HepG2 (cell line): ENCODE data around the gene NAT10. TPM values are rescaled to one million over a fixed set of nuclear protein-coding genes. Genes with fewer than 3 reads are reported as not detected.

Experiments used
- EED ChIP-seq: sonication (generic); formaldehyde crosslinking; IDR thresholded peaks from 2 replicates; pipeline ENCODE4 v1.5.0; 2020; ENCODE audit warnings: mild to moderate bottlenecking, missing genetic modification reagents
- FOSL2 ChIP-seq: sonication (generic); formaldehyde crosslinking; IDR thresholded peaks from 2 replicates; pipeline ENCODE4 v1.4.0; 2020; ENCODE audit warnings: missing genetic modification reagents
- GATA4 ChIP-seq: sonication (generic); IDR thresholded peaks from 2 replicates; pipeline ENCODE4 v1.6.1; 2016; ENCODE audit warnings: antibody characterized with exemption, low read depth, borderline replicate concordance
- GRHL1 ChIP-seq: sonication (generic); formaldehyde crosslinking; conservative IDR thresholded peaks from 2 replicates; pipeline ENCODE4 v1.8.0; 2022; ENCODE audit warnings: missing genetic modification reagents
- HOXA7 ChIP-seq: sonication (generic); formaldehyde crosslinking; IDR thresholded peaks from 2 replicates; pipeline ENCODE4 v1.8.1; 2022; ENCODE audit warnings: mild to moderate bottlenecking, missing genetic modification reagents, moderate library complexity
- ISX ChIP-seq: sonication (generic); formaldehyde crosslinking; conservative IDR thresholded peaks from 2 replicates; pipeline ENCODE4 v1.5.0; 2020; ENCODE audit warnings: missing genetic modification reagents
- JUND ChIP-seq: sonication (generic); formaldehyde crosslinking; IDR thresholded peaks from 2 replicates; pipeline ENCODE4 v1.8.0; 2022; ENCODE audit warnings: mild to moderate bottlenecking, missing genetic modification reagents
- MATR3 ChIP-seq: sonication (generic); formaldehyde crosslinking; IDR thresholded peaks from 2 replicates; pipeline ENCODE4 v1.4.0; 2020; ENCODE audit warnings: missing genetic modification reagents
- MBNL3 ChIP-seq: fragments of 250-450 bp; sonication (Bioruptor Pico); conservative IDR thresholded peaks from 2 replicates; pipeline ENCODE4 v1.8.0; 2022; ENCODE audit warnings: mild to moderate bottlenecking, inconsistent platforms
- MED13 ChIP-seq: sonication (generic); formaldehyde crosslinking; IDR thresholded peaks from 2 replicates; pipeline ENCODE4 v1.5.0; 2020; ENCODE audit warnings: missing genetic modification reagents
- NFYB ChIP-seq: sonication (generic); formaldehyde crosslinking; IDR thresholded peaks from 2 replicates; pipeline ENCODE4 v1.4.0; 2020; ENCODE audit warnings: missing genetic modification reagents
- POLR2AphosphoS5 ChIP-seq: IDR thresholded peaks from 2 replicates; pipeline ENCODE4 v1.6.1; 2012; ENCODE audit warnings: low read depth, low read length
- RARA ChIP-seq: IDR thresholded peaks from 2 replicates; pipeline ENCODE4 v1.6.1; 2016; ENCODE audit warnings: missing genetic modification reagents, missing compliant biosample characterization
- REST ChIP-seq, 2 experiments: IDR thresholded peaks; 2 replicates each; pipeline ENCODE4 v1.6.1; 2011 to 2012; ENCODE audit warnings: low read length in 2 of 2, borderline replicate concordance in 1 of 2, low read depth in 1 of 2, mild to moderate bottlenecking in 1 of 2, moderate library complexity in 1 of 2
- SMAD3 ChIP-seq: sonication (generic); formaldehyde crosslinking; IDR thresholded peaks from 2 replicates; pipeline ENCODE4 v1.4.0; 2020; ENCODE audit warnings: missing genetic modification reagents
- TCF12 ChIP-seq, 2 experiments: fragments of 450-650 bp in 1 of 2; sonication (generic) in 1 of 2; formaldehyde crosslinking in 1 of 2; IDR thresholded peaks; 2 replicates each; pipeline versions ENCODE4 v1.6.1 to v1.8.0; 2017 to 2022; ENCODE audit warnings: antibody characterized with exemption in 1 of 2, mild to moderate bottlenecking in 1 of 2, missing genetic modification reagents in 1 of 2, moderate library complexity in 1 of 2
- ZBTB49 ChIP-seq: sonication (generic); formaldehyde crosslinking; IDR thresholded peaks from 2 replicates; pipeline ENCODE4 v1.4.0; 2020; ENCODE audit warnings: missing genetic modification reagents, borderline replicate concordance
- ZFP36L1 ChIP-seq: sonication (generic); formaldehyde crosslinking; IDR thresholded peaks from 2 replicates; pipeline ENCODE4 v1.8.0; 2022; ENCODE audit warnings: mild to moderate bottlenecking, missing genetic modification reagents, moderate library complexity
- ZKSCAN1 ChIP-seq: fragments of 150-350 bp; IDR thresholded peaks from 2 replicates; pipeline ENCODE4 v1.6.1; 2014; ENCODE audit warnings: low read length
- ZKSCAN8 ChIP-seq: IDR thresholded peaks from 2 replicates; pipeline ENCODE4 v1.6.1; 2016; ENCODE audit warnings: borderline replicate concordance, missing genetic modification reagents, missing compliant biosample characterization
- ZMAT5 ChIP-seq: sonication (generic); formaldehyde crosslinking; IDR thresholded peaks from 2 replicates; pipeline ENCODE4 v1.5.0; 2020; ENCODE audit warnings: mild to moderate bottlenecking, low read depth, missing genetic modification reagents, borderline replicate concordance
- ZNF691 ChIP-seq: sonication (generic); formaldehyde crosslinking; IDR thresholded peaks from 2 replicates; pipeline ENCODE4 v1.4.0; 2020; ENCODE audit warnings: missing genetic modification reagents, low read depth, mild to moderate bottlenecking, borderline replicate concordance
- polyA plus RNA-seq, 8 experiments: library from polyadenylated mRNA; depleted of rRNA in 3 of 8; stranded (reverse) in 7 of 8; unstranded in 1 of 8; fragments of >200 nt; fragmentation: Illumina TruSeq in 4 of 8; extraction: Trizol in 4 of 8; gene quantifications; 2 replicates each; pipeline versions ENCODE4 v1.2.1 to v1.2.3, GENCODE V29; 2011 to 2016; ENCODE audit warnings: low read depth in 4 of 8, missing spikeins in 1 of 8, mixed read lengths in 1 of 8; ENCODE audit not compliant: insufficient read depth in 1 of 8
- total RNA-seq, 5 experiments: library from RNA; depleted of rRNA; stranded (reverse); fragments of >200 nt; fragmentation: Illumina TruSeq; extraction: Trizol; gene quantifications; 2 replicates each; pipeline ENCODE4 v1.2.3, GENCODE V29; 2016; ENCODE audit warnings: low read depth in 1 of 5

The NAT10 gene
- total and polyA plus RNA-seq, 2 of the 13 experiments (the other 11 are each of a cell fraction or from before 2014, with no cell fraction given): 33.9 to 51.9 TPM

DNA sequence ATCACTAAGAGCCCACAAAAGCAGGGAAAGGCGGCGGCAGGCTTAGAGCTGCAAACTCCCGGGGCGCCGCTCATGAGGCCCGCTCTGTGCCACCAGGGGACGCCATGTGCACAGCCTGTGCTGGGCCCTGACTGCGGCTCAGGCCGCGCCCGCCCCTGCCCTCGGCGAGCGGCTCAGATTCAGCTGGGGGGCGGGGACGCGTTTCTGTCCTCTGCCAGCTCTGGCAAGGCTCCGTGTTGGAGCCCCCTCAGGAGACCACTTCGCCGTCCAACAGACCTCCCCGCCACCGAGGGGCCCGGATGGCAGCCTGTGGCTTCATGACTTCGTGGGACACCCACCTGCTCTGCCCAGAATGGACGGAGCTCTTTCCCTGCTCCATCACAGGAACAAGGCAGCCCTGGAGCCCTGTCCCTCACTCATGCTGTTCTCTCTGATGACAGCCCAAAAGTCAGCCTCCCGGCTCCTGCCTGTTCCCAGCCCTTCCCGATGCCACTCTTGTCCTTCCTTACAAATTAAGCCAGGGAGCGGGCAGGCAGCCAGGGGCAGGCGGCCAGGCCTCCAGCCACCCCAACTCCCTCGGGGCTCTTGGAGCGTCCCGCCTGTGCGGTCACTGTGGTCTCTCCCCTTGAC lies 69.1 kb downstream of the NAT10 start (continued):
- TF ChIP-seq RARA (CRISPR knock-in tag) (peak; percentile 30; the same call in 1 of the 2 replicates), TCF12 (IDR thresholded peaks at IDR 0.05) (no peak), TCF12 (CRISPR knock-in tag; IDR thresholded peaks at IDR 0.05) (no peak), MATR3 (CRISPR knock-in tag) (no peak), REST (IDR thresholded peaks at IDR 0.05; ENCODE audit: borderline replicate concordance in 1 of 2, low read depth in 1 of 2, low read length in 2 of 2) (no peak), ISX (no peak), NFYB (CRISPR knock-in tag) (no peak), EED (CRISPR knock-in tag) (no peak), SMAD3 (CRISPR knock-in tag) (peak; percentile 94), HOXA7 (no peak), ZMAT5 (no peak), ZBTB49 (no peak), GRHL1 (CRISPR knock-in tag) (no peak), FOSL2 (CRISPR knock-in tag) (peak; percentile 50), GATA4 (no peak), MBNL3 (no peak), ZKSCAN8 (CRISPR knock-in tag) (peak; percentile 47; the same call in 1 of the 2 replicates), JUND (peak; percentile 54; the same call in 1 of the 2 replicates), POLR2AphosphoS5 (no peak), ZKSCAN1 (no peak), ZNF691 (CRISPR knock-in tag) (peak; percentile 68; the same call in 1 of the 2 replicates), MED13 (no peak), ZFP36L1 (CRISPR knock-in tag) (no peak)
